ENCODE data around the gene SMTNL1. TPM values are rescaled to one million over a fixed set of nuclear protein-coding genes. Genes with fewer than 3 reads are reported as not detected.

Gene SMTNL1
- total and polyA plus RNA-seq, 9 of the 15 experiments (the other 6 are each of a cell fraction or from before 2014, with no cell fraction given), result not detected

DNA sequence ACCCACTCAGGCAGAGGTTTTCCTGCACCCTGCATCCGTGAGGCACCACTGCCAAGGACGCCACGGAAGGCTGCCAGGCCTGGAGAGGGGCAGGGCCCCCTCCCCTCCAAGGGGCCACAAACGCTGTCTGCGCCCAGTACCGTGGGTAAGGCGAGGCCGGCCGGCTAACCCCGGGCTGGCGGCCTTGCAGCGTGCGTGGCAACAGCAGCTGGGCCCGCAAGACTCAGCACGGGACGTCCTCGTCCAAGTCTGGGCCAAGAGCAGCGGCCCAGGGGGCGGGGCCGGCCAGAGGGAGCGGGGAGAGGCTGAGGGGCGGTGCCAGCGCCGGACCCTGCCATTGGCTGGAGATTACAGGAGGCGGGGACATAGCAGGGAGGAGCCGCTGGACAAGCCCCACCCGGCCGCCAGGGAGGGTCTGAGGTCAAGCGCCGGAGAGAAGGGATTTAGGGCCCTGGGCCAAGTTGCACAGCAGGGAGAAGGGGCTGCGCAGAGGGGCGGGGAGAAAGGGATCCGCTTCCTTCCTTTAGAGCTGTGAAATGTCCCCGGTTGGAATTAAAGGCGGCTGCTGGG lies 37.9 kb upstream of the SMTNL1 start (continued):
- no peak for TF ChIP-seq NR2C2 (CRISPR knock-in tag; IDR thresholded peaks at IDR 0.05)
- peak; percentile 71 for TF ChIP-seq NR2C2 (tag; IDR thresholded peaks at IDR 0.05)
- no peak for TF ChIP-seq SREBF2 (CRISPR knock-in tag; IDR thresholded peaks at IDR 0.05)
- TF ChIP-seq SP1 (CRISPR knock-in tag; IDR thresholded peaks at IDR 0.05), result peak; percentile 71
- no peak for TF ChIP-seq MEIS2 (IDR thresholded peaks at IDR 0.05; ENCODE audit: partially characterized antibody)
- TF ChIP-seq, protein P1, sequence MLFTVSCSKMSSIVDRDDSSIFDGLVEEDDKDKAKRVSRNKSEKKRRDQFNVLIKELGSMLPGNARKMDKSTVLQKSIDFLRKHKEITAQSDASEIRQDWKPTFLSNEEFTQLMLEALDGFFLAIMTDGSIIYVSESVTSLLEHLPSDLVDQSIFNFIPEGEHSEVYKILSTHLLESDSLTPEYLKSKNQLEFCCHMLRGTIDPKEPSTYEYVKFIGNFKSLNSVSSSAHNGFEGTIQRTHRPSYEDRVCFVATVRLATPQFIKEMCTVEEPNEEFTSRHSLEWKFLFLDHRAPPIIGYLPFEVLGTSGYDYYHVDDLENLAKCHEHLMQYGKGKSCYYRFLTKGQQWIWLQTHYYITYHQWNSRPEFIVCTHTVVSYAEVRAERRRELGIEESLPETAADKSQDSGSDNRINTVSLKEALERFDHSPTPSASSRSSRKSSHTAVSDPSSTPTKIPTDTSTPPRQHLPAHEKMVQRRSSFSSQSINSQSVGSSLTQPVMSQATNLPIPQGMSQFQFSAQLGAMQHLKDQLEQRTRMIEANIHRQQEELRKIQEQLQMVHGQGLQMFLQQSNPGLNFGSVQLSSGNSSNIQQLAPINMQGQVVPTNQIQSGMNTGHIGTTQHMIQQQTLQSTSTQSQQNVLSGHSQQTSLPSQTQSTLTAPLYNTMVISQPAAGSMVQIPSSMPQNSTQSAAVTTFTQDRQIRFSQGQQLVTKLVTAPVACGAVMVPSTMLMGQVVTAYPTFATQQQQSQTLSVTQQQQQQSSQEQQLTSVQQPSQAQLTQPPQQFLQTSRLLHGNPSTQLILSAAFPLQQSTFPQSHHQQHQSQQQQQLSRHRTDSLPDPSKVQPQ (CRISPR knock-in tag; IDR thresholded peaks at IDR 0.05; ENCODE audit: borderline replicate concordance), result no peak
- TF ChIP-seq CCNT2 (IDR thresholded peaks at IDR 0.05; ENCODE audit: borderline replicate concordance, extremely low read depth, insufficient read length, low read depth, low read length), result peak; percentile 47
- TF ChIP-seq RBM17 (IDR thresholded peaks at IDR 0.05; ENCODE audit: borderline replicate concordance, low read depth, low read length), result no peak
- no peak for TF ChIP-seq U2AF1 (optimal IDR thresholded peaks at IDR 0.05; ENCODE audit: low read depth, low read length)
- TF ChIP-seq, protein P2, sequence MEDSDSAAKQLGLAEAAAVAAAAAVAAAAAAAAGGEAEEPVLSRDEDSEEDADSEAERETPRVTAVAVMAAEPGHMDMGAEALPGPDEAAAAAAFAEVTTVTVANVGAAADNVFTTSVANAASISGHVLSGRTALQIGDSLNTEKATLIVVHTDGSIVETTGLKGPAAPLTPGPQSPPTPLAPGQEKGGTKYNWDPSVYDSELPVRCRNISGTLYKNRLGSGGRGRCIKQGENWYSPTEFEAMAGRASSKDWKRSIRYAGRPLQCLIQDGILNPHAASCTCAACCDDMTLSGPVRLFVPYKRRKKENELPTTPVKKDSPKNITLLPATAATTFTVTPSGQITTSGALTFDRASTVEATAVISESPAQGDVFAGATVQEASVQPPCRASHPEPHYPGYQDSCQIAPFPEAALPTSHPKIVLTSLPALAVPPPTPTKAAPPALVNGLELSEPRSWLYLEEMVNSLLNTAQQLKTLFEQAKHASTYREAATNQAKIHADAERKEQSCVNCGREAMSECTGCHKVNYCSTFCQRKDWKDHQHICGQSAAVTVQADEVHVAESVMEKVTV (CRISPR knock-in tag; IDR thresholded peaks at IDR 0.05), result no peak
- 0 out of 4 replicates have a peak, but pooled peaks of 1 of the 2 experiments have one; percentile 46 for TF ChIP-seq MNT (conservative IDR thresholded peaks at IDR 0.05)
- no peak for TF ChIP-seq NCOA1 (IDR thresholded peaks at IDR 0.05; ENCODE audit: low read depth)
- TF ChIP-seq HDAC8 (tag; IDR thresholded peaks at IDR 0.05), result no peak
- peak; percentile 73 for TF ChIP-seq HMGN3 (IDR thresholded peaks at IDR 0.05; ENCODE audit: borderline replicate concordance, extremely low read depth, insufficient read length, low read depth, low read length)
- no peak for TF ChIP-seq ELF2 (CRISPR knock-in tag; IDR thresholded peaks at IDR 0.05)
- no peak for TF ChIP-seq SAFB (IDR thresholded peaks at IDR 0.05; ENCODE audit: borderline replicate concordance, low read depth, low read length)
- TF ChIP-seq ZNF12 (CRISPR knock-in tag; IDR thresholded peaks at IDR 0.05), result no peak
- TF ChIP-seq TAF15 (IDR thresholded peaks at IDR 0.05; ENCODE audit: low read depth, low read length), result no peak
- peak; percentile 13; the same call in 1 of the 2 replicates for TF ChIP-seq GABPB1 (CRISPR knock-in tag; IDR thresholded peaks at IDR 0.05)
- TF ChIP-seq ZNF121 (CRISPR knock-in tag; conservative IDR thresholded peaks at IDR 0.05), result no peak
- TF ChIP-seq ZNF282 (CRISPR knock-in tag; IDR thresholded peaks at IDR 0.05), result no peak

All from K562 (cell line).